ENCODE data around the gene XPO5. TPM values are rescaled to one million over a fixed set of nuclear protein-coding genes. Genes with fewer than 3 reads are reported as not detected.
"Not testable (repeated sequence)": the region's sequence is repeated elsewhere in the genome, so short reads cannot be mapped to it uniquely, and the experiment has no call there.

Gene XPO5
- total RNA-seq, 1 experiment from 2014 or later = 114 TPM

DNA sequence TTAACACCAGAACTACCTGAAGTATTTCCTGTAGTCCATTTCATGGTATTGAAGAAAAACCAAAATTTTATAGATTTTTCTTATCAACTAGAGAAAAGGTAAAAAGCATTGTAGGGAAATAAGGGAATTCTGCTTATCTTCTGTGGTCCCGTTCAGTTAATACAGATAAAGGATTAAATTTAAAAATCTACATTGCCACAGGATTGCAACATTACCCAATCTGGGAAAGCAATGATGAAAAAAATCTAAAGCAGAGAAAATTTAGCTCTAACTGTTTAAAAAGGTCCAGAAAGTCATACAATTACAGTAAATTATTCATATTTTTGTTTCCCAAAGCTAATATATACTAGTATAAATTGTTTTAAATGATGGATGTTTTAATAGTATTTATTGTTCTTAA, 18.1 kb upstream of the XPO5 start:
- no peak overlapping the region for H2AK5ac ChIP-seq (ENCODE audit: insufficient read length, low read length)
- no peak overlapping the region for H3K56ac ChIP-seq (ENCODE audit: insufficient read length, low read depth, low read length)
- TF ChIP-seq, protein P1, sequence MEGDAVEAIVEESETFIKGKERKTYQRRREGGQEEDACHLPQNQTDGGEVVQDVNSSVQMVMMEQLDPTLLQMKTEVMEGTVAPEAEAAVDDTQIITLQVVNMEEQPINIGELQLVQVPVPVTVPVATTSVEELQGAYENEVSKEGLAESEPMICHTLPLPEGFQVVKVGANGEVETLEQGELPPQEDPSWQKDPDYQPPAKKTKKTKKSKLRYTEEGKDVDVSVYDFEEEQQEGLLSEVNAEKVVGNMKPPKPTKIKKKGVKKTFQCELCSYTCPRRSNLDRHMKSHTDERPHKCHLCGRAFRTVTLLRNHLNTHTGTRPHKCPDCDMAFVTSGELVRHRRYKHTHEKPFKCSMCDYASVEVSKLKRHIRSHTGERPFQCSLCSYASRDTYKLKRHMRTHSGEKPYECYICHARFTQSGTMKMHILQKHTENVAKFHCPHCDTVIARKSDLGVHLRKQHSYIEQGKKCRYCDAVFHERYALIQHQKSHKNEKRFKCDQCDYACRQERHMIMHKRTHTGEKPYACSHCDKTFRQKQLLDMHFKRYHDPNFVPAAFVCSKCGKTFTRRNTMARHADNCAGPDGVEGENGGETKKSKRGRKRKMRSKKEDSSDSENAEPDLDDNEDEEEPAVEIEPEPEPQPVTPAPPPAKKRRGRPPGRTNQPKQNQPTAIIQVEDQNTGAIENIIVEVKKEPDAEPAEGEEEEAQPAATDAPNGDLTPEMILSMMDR (conservative IDR thresholded peaks at IDR 0.05) = no peak
- H4K5ac ChIP-seq (ENCODE audit: insufficient read length, low read depth, low read length) = no peak overlapping the region
- no peak overlapping the region for H2BK5ac ChIP-seq (ENCODE audit: insufficient read length, low read length)
- no peak overlapping the region for H3K4ac ChIP-seq (ENCODE audit: low read depth, low read length)
- H3K4me1 ChIP-seq (ENCODE audit: insufficient read depth, low read length) = no peaks in the 10 kb centered on the region
- H4K20me1 ChIP-seq (ENCODE audit: control insufficient read depth, insufficient read depth, insufficient read length) = no peaks in the 10 kb centered on the region
- no peaks in the 10 kb centered on the region for H3K79me2 ChIP-seq (ENCODE audit: insufficient read depth, low read length)
- no peak overlapping the region for H3K4me2 ChIP-seq (ENCODE audit: insufficient read depth, insufficient read length, low read length)
- Mint-ChIP-seq H3K36me3 (ENCODE audit: insufficient read depth in 1 of 3, low read depth in 3 of 3) (peaks cover 0 to 30% (median 18%) of the 10 kb centered on the region in 3 experiments; a peak in 4 of 7 replicates), H3K9me3 (no peaks in the 10 kb centered on the region), H3K27me3 (ENCODE audit: low read depth) (no peaks in the 10 kb centered on the region), H3K4me1 (no peaks in the 10 kb centered on the region), H3K4me3 (no peak overlapping the region), H3K27ac (no peak overlapping the region)
- H3T11ph ChIP-seq (ENCODE audit: low read length) = no peak overlapping the region
- no peaks in the 10 kb centered on the region for H3K9me3 ChIP-seq (ENCODE audit: control insufficient read depth, low read depth, low read length)
- no peak for DNase-seq
- no peak overlapping the region for H3K23ac ChIP-seq (ENCODE audit: insufficient read length, low read depth, low read length)
- no peak overlapping the region for H3K18ac ChIP-seq (ENCODE audit: insufficient read length, low read depth, low read length)
- H2BK120ac ChIP-seq (ENCODE audit: low read depth, low read length, poor library complexity, severe bottlenecking) = no peak overlapping the region
- no CpG with 5 or more reads among the region's 1 CpG for WGBS (ENCODE audit: extremely low coverage, insufficient read length, low lambda C conversion rate)
- H3K9ac ChIP-seq (ENCODE audit: extremely low read depth, insufficient read length, low read length) = no peak overlapping the region
- H2BK12ac ChIP-seq (ENCODE audit: insufficient read length, low read depth, low read length) = no peak overlapping the region
- no peak overlapping the region for H2BK20ac ChIP-seq (ENCODE audit: low read depth, low read length, poor library complexity, severe bottlenecking)
- no peak overlapping the region for H3K27ac ChIP-seq (ENCODE audit: insufficient read length, low read depth, low read length)
- H2BK15ac ChIP-seq (ENCODE audit: low read depth, low read length) = no peak overlapping the region
- H3K79me1 ChIP-seq (ENCODE audit: insufficient read depth, low read depth, low read length, poor library complexity, severe bottlenecking) = no peaks in the 10 kb centered on the region
- H3K23me2 ChIP-seq (ENCODE audit: insufficient read length, low read depth, low read length, poor library complexity, severe bottlenecking) = no peaks in the 10 kb centered on the region
- H4K8ac ChIP-seq (replicated peaks; ENCODE audit: insufficient read length, low read depth, low read length) = no peak overlapping the region
- H3K14ac ChIP-seq (ENCODE audit: insufficient read depth, low read length) = no peak overlapping the region
- no peaks in the 10 kb centered on the region for H3K27me3 ChIP-seq (ENCODE audit: insufficient read depth, low read length)
- no peak overlapping the region for H4K91ac ChIP-seq (ENCODE audit: insufficient read length, low read depth, low read length)
- no peak overlapping the region for H2AFZ ChIP-seq (ENCODE audit: low read length)

GRCh38 chr6:43589564-43589963, 13.7 kb upstream of the XPO5 start:
- H3K4me3 Mint-ChIP-seq; H4K20me1 ChIP-seq (ENCODE audit: control insufficient read depth, insufficient read depth, insufficient read length); H3K27ac ChIP-seq (ENCODE audit: insufficient read length, low read depth, low read length); H2AFZ ChIP-seq (ENCODE audit: low read length); H3K4me2 ChIP-seq (ENCODE audit: insufficient read depth, insufficient read length, low read length); H3K56ac ChIP-seq (ENCODE audit: insufficient read length, low read depth, low read length); H4K91ac ChIP-seq (ENCODE audit: insufficient read length, low read depth, low read length); H3K9me3 ChIP-seq (ENCODE audit: control insufficient read depth, low read depth, low read length); H2BK15ac ChIP-seq (ENCODE audit: low read depth, low read length); H2BK12ac ChIP-seq (ENCODE audit: insufficient read length, low read depth, low read length); H3K4me1 ChIP-seq (ENCODE audit: insufficient read depth, low read length); H3K4me1 Mint-ChIP-seq; H3K27me3 ChIP-seq (ENCODE audit: insufficient read depth, low read length); H3K14ac ChIP-seq (ENCODE audit: insufficient read depth, low read length); H3K23ac ChIP-seq (ENCODE audit: insufficient read length, low read depth, low read length); H3K79me1 ChIP-seq (ENCODE audit: insufficient read depth, low read depth, low read length, poor library complexity, severe bottlenecking); H4K5ac ChIP-seq (ENCODE audit: insufficient read length, low read depth, low read length); H3K4ac ChIP-seq (ENCODE audit: low read depth, low read length); H2AK5ac ChIP-seq (ENCODE audit: insufficient read length, low read length); H3T11ph ChIP-seq (ENCODE audit: low read length); H3K23me2 ChIP-seq (ENCODE audit: insufficient read length, low read depth, low read length, poor library complexity, severe bottlenecking); H2BK120ac ChIP-seq (ENCODE audit: low read depth, low read length, poor library complexity, severe bottlenecking); H2BK20ac ChIP-seq (ENCODE audit: low read depth, low read length, poor library complexity, severe bottlenecking); H3K18ac ChIP-seq (ENCODE audit: insufficient read length, low read depth, low read length); H3K27me3 Mint-ChIP-seq (ENCODE audit: low read depth); H3K9ac ChIP-seq (ENCODE audit: extremely low read depth, insufficient read length, low read length); H3K27ac Mint-ChIP-seq; H3K9me3 Mint-ChIP-seq; H4K8ac ChIP-seq (replicated peaks; ENCODE audit: insufficient read length, low read depth, low read length); H2BK5ac ChIP-seq (ENCODE audit: insufficient read length, low read length); H3K79me2 ChIP-seq (ENCODE audit: insufficient read depth, low read length); DNase-seq: not testable (repeated sequence)
- peaks cover 0 to 57% (median 29%) of the 10 kb centered on the region in 3 experiments; a peak in 5 of 7 replicates for H3K36me3 Mint-ChIP-seq (ENCODE audit: insufficient read depth in 1 of 3, low read depth in 3 of 3)
- no CpG with 5 or more reads among the region's 1 CpG for whole genome bisulfite sequencing (ENCODE audit: extremely low coverage, insufficient read length, low lambda C conversion rate)
